ENCODE data around the gene BPTF. TPM values are rescaled to one million over a fixed set of nuclear protein-coding genes. Genes with fewer than 3 reads are reported as not detected.
"Not testable (repeated sequence)": the region's sequence is repeated elsewhere in the genome, so short reads cannot be mapped to it uniquely, and the experiment has no call there.

Gene BPTF
- total RNA-seq, 1 donor from 2014 or later = 38.0 TPM

DNA sequence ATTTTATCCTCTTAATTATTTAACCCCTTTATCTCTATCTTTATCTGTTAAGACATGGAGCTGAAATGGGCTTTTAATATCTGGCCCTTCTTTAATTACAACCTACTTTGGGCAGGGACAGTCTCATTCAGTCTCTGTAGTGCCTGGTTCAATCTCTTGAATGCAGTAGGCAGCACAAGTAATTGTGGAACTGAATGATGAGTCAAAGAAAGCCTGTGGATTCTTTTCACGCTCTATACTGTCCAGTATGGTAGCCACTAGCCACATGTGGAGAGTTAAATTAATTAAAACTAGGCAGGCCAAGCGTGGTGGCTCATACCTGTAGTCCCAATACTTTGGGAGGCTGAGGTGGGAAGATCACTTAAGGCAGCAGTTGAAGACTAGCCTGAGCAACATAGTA is 9.3 kb downstream of the BPTF start:
- no peak for DNase-seq (ENCODE audit: low read depth)
- TF ChIP-seq, protein P1, sequence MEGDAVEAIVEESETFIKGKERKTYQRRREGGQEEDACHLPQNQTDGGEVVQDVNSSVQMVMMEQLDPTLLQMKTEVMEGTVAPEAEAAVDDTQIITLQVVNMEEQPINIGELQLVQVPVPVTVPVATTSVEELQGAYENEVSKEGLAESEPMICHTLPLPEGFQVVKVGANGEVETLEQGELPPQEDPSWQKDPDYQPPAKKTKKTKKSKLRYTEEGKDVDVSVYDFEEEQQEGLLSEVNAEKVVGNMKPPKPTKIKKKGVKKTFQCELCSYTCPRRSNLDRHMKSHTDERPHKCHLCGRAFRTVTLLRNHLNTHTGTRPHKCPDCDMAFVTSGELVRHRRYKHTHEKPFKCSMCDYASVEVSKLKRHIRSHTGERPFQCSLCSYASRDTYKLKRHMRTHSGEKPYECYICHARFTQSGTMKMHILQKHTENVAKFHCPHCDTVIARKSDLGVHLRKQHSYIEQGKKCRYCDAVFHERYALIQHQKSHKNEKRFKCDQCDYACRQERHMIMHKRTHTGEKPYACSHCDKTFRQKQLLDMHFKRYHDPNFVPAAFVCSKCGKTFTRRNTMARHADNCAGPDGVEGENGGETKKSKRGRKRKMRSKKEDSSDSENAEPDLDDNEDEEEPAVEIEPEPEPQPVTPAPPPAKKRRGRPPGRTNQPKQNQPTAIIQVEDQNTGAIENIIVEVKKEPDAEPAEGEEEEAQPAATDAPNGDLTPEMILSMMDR (conservative IDR thresholded peaks at IDR 0.05; ENCODE audit: low read depth, low read length) = no peak
- no peak overlapping the region for H3K4me3 ChIP-seq (ENCODE audit: low read depth, low read length)

DNA sequence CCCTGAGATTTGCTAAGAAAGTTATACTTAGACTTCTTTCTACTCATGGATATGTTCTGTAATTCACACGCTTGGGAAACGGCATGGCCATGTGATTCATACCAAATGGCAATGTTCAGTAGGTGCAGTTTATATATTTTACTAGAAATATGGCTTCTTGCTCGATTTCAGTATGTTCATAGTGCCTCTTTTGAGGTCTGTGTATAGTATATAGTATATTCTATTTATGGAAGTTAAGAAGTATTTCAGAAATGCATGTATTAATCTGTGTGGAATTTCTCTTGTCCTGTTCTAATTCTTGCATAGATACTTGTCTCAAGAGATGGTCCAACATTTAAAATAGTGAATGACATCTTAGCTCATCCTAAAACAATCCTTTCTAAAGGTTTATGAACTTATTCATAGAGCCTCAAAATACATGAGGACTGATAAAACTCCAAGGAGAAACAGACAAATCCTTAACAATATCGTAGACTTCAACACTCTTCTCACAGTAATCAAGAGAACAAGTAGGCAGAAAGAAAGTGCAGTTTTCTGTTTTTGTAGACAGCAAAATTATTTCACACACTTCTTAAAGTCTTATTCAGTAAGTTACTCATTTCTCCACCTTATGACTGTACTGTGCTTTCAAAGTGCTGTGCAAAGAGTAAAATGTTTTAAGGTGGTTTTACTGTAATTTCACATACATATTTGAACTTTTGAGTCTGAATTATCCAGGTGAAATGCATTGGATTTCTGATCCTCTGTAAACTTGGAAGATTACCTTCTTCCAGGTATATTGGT is 11.1 kb downstream of the BPTF start:
- TF ChIP-seq, protein P1 (conservative IDR thresholded peaks at IDR 0.05; ENCODE audit: low read depth, low read length) = no peak
- H3K4me3 ChIP-seq (ENCODE audit: low read depth, low read length) = no peak overlapping the region
- DNase-seq (ENCODE audit: low read depth) = no peak

DNA sequence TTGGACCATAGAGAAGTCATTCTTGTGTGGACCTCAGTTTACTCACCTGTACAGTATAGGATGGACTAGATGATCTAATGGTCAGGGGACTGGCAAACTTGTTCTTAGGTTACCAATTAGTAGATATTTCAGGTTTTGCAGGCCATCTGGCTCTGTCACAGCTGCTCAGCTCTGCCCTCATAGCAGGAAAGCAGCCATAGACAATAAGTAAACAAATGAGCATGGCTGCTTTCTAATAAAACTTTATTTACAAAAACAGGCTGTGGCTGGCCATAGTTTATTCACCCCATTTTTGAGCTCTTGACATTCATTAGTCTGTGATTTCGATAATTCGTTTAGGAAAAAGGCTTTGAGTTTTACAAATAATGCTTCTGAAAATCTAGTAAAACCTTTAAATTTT is 12.7 kb downstream of the BPTF start:
- TF ChIP-seq, protein P1 (conservative IDR thresholded peaks at IDR 0.05; ENCODE audit: low read depth, low read length) = no peak
- DNase-seq (ENCODE audit: low read depth) = no peak

DNA sequence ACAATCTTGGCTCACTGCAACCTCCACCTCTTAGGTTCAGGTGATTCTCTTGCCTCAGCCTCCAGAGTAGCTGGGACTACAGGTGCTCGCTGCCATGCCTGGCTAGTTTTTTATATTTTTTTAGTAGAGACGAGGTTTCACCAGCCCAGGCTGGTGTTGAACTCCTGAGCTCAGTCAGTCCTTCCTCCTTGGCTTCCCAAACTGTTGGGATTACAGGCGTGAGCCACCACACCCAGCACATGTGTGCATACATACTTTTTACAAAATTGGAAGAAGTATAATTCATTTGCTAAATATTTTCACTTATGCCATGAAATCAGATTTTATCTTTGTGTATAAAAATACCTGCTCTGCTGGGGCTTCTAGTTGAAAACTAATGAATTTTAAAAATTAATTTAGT is 13.2 kb downstream of the BPTF start:
- DNase-seq (ENCODE audit: low read depth) = no peak
- TF ChIP-seq, protein P1 (conservative IDR thresholded peaks at IDR 0.05; ENCODE audit: low read depth, low read length) = no peak
- H3K4me3 ChIP-seq (ENCODE audit: low read depth, low read length) = no peak overlapping the region

More for the DNA sequence above, 12.7 kb downstream of the BPTF start:
- H3K4me3 ChIP-seq (ENCODE audit: low read depth, low read length) = no peak overlapping the region

DNA sequence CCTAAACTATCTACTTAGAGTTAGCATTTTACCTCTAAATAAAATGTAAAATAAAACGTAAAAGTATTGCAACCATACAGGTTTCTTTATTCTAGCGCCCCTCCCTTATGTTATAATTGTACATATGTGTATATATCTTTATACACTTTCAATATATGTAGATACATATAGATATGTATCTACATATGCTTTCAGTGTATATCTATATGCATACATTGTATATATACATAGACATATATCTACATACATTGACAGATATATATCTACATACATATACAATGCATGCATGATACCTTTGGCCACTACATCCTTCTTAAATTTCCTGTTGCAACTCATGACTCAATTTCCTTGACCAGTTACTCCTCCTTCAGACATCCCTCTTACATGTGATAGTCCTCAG is 16.7 kb downstream of the BPTF start:
- DNase-seq (ENCODE audit: low read depth) = no peak
- H3K4me3 ChIP-seq (ENCODE audit: low read depth, low read length) = no peak overlapping the region
- TF ChIP-seq, protein P1 (conservative IDR thresholded peaks at IDR 0.05; ENCODE audit: low read depth, low read length) = no peak

DNA sequence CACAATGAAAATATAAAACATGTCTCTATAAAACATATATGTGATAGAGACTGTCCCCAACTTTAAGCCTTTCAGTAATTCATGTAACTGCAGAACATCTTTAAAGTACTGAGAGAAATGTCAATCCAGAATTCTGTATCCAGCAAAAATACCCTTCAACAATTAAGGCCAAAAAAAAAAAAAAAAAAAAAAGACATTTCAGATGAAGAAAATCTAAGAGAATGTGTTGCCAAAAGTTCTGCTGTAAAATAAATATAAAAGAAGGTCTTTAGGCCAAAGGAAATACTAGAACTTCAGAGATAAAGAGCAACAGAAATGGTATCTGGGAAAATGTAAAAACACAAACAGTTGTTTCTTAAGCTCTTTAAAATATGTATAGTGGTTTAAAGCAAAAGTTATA is 17.3 kb downstream of the BPTF start:
- TF ChIP-seq, protein P1 (conservative IDR thresholded peaks at IDR 0.05; ENCODE audit: low read depth, low read length) = no peak
- no peak overlapping the region for H3K4me3 ChIP-seq (ENCODE audit: low read depth, low read length)
- DNase-seq (ENCODE audit: low read depth) = no peak

DNA sequence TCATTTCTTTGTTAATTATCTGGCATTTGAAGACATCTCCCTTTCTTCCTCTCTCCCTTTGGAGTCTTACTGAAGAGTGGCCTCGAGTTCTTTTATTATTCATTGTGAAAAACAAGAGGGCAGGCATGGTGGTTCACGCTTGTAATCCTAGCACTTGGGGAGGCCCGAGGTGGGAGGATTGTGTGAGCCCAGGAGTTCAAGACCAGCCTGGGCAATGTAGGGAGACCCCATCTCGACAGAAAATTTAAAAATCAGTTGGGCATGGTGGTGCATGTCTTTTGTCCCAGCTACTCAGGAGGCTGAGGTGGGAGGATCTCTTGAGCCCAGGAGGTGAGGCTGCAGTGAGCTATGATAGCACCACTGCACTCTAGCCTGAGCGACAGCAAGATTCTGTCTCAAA is 20.1 kb downstream of the BPTF start:
- TF ChIP-seq, protein P1 (conservative IDR thresholded peaks at IDR 0.05; ENCODE audit: low read depth, low read length) = no peak
- DNase-seq (ENCODE audit: low read depth) = no peak
- no peak overlapping the region for H3K4me3 ChIP-seq (ENCODE audit: low read depth, low read length)

DNA sequence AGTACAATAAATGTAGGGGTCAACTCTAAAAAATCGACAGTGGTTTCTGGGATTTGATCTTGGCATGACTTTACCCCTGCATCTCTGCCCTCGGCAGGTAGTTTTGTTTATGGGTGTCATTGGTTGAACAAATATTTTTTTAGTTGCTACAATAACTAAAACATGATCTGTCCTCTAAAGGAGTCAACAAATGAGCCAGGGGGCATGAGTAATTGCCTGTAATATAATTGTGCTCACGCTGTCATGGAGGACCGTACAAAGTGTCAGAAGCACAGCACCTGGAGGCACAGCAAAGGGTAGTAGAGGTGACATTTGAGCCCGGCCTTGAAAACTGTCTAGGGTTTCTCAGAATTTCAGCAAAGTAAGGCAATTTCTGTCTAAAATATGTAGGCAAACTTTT is 22.9 kb downstream of the BPTF start:
- H3K4me3 ChIP-seq (ENCODE audit: low read depth, low read length); DNase-seq (ENCODE audit: low read depth): not testable (repeated sequence)

DNA sequence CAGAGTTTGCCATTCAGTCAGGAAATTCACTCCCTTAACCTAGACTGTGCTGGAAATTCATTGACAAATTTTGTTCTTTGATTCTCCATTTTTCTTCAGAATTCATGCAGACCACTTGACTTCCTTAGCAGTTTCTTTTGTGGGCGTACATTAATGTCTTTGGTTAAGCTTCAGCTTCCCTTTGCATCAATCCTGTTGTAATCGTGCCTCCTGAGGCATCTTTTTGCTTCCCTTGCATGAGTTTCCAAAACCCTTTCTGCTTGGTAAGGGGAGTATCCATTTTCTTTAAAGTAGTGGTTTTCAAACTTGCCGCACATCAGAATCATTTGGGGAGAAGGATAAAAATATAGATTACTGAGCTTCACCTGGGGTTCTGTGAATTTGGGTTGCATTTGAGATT is 23.5 kb downstream of the BPTF start:
- DNase-seq (ENCODE audit: low read depth) = not testable (repeated sequence)

More for the DNA sequence above, 23.5 kb downstream of the BPTF start:
- not testable (repeated sequence) for H3K4me3 ChIP-seq (ENCODE audit: low read depth, low read length)

Measured in epithelial cell of proximal tubule (primary cell).